GM23338 (cell line): Measurements from ENCODE around the gene SNAP91. TPM values are rescaled to one million over a fixed set of nuclear protein-coding genes. Genes with fewer than 3 reads are reported as not detected.
A peak's percentile ranks its signal among the peaks of the same experiment; 100 is the strongest.

Experiments
- ATAC-seq: fragments of 200-7000 bp; cut with Tn5 transposase; 3 replicates; pipeline ENCODE4 v1.9.1; 2020
- DNase-seq: peaks from one replicate; pipeline ENCODE4 v3.0.0-alpha.2; 2015; ENCODE audit warnings: low spot score
- H2AFZ ChIP-seq: fragments of 200-600 bp; sonication (generic); 2 replicates; pipeline ENCODE4 v1.8.0; 2016; ENCODE audit warnings: antibody characterized with exemption, mild to moderate bottlenecking, moderate library complexity
- H3F3A ChIP-seq: fragments of 200-600 bp; sonication (generic); replicated peaks from 2 replicates; pipeline ENCODE4 v1.8.0; 2017; ENCODE audit warnings: antibody characterized with exemption, mixed run types, low read depth
- H3K27ac ChIP-seq: fragments of 200-600 bp; sonication (generic); 2 replicates; pipeline ENCODE4 v1.6.1; 2016; ENCODE audit warnings: low read depth
- H3K27me3 ChIP-seq: fragments of 200-600 bp; sonication (generic); 2 replicates; pipeline ENCODE4 v1.8.0; 2016; ENCODE audit warnings: mild to moderate bottlenecking, mixed run types, moderate library complexity; ENCODE audit not compliant: insufficient read depth
- H3K36me3 ChIP-seq: fragments of 200-600 bp; sonication (generic); 2 replicates; pipeline ENCODE4 v1.8.0; 2016; ENCODE audit warnings: mild to moderate bottlenecking; ENCODE audit not compliant: insufficient read depth
- H3K4me1 ChIP-seq: fragments of 200-600 bp; sonication (generic); 2 replicates; pipeline ENCODE4 v1.8.0; 2016; ENCODE audit warnings: mild to moderate bottlenecking, moderate library complexity; ENCODE audit not compliant: insufficient read depth
- H3K4me2 ChIP-seq: fragments of 200-600 bp; sonication (generic); 2 replicates; pipeline ENCODE4 v1.7.1; 2017; ENCODE audit warnings: mixed run types
- H3K4me3 ChIP-seq: fragments of 200-600 bp; sonication (generic); 2 replicates; pipeline ENCODE4 v1.6.1; 2016; ENCODE audit warnings: mixed run types
- H3K79me2 ChIP-seq: fragments of 200-600 bp; sonication (generic); replicated peaks from 2 replicates; pipeline ENCODE4 v1.8.0; 2017; ENCODE audit warnings: mild to moderate bottlenecking; ENCODE audit not compliant: insufficient read depth
- H3K9me2 ChIP-seq: fragments of 200-600 bp; sonication (generic); 2 replicates; pipeline ENCODE4 v1.8.0; 2017; ENCODE audit not compliant: insufficient read depth
- H4K20me1 ChIP-seq: fragments of 200-600 bp; sonication (generic); replicated peaks from 2 replicates; pipeline ENCODE4 v1.8.0; 2017; ENCODE audit warnings: mild to moderate bottlenecking; ENCODE audit not compliant: insufficient read depth
- H3K27ac Mint-ChIP-seq: 2 replicates; pipeline ENCODE4 v1.8.0; 2020; ENCODE audit warnings: inconsistent platforms, mild to moderate bottlenecking, moderate library complexity, mixed read lengths
- H3K27me3 Mint-ChIP-seq: 3 replicates; pipeline ENCODE4 v1.8.0; 2022; ENCODE audit warnings: low read depth, mild to moderate bottlenecking, moderate library complexity, mixed read lengths, inconsistent platforms; ENCODE audit not compliant: insufficient read depth, poor library complexity
- H3K36me3 Mint-ChIP-seq: 3 replicates; pipeline ENCODE4 v1.8.0; 2021; ENCODE audit warnings: low read depth, mild to moderate bottlenecking, inconsistent platforms, moderate library complexity, mixed read lengths
- H3K4me1 Mint-ChIP-seq: 3 replicates; pipeline ENCODE4 v1.8.0; 2020; ENCODE audit warnings: mild to moderate bottlenecking, inconsistent platforms, mixed read lengths
- H3K4me3 Mint-ChIP-seq: 3 replicates; pipeline ENCODE4 v1.8.0; 2021; ENCODE audit warnings: moderate library complexity, mild to moderate bottlenecking, inconsistent platforms, mixed read lengths
- H3K9me3 Mint-ChIP-seq: 3 replicates; pipeline ENCODE4 v1.8.0; 2020; ENCODE audit warnings: moderate library complexity, mild to moderate bottlenecking, inconsistent platforms, mixed read lengths
- CREB1 ChIP-seq: fragments of 250-450 bp; sonication (Bioruptor Pico); IDR thresholded peaks from 2 replicates; pipeline ENCODE4 v1.5.0; 2020; ENCODE audit warnings: low read depth, mild to moderate bottlenecking, moderate library complexity
- CTCF ChIP-seq, 2 experiments: fragments of 200-600 bp in 1 of 2; sonication (generic) in 1 of 2; conservative IDR thresholded peaks; 2 replicates each; pipeline versions ENCODE4 v1.5.1 to v1.6.1; 2016 to 2017; ENCODE audit warnings: antibody characterized with exemption in 2 of 2, low read depth in 2 of 2, mild to moderate bottlenecking in 2 of 2, moderate library complexity in 1 of 2
- ETS1 ChIP-seq: IDR thresholded peaks from 2 replicates; pipeline ENCODE4 v1.6.1; 2016; ENCODE audit warnings: antibody characterized with exemption
- EZH2 ChIP-seq: fragments of 200-600 bp; sonication (generic); IDR thresholded peaks from one replicate; pipeline ENCODE4 v1.8.0; 2017; ENCODE audit warnings: antibody characterized with exemption, mild to moderate bottlenecking, low read depth; ENCODE audit not compliant: unreplicated experiment
- POLR2AphosphoS5 ChIP-seq: IDR thresholded peaks from 2 replicates; pipeline ENCODE4 v1.6.1; 2016; ENCODE audit warnings: antibody characterized with exemption, low read depth
- REST ChIP-seq: IDR thresholded peaks from one replicate; pipeline ENCODE4 v1.6.1; 2018; ENCODE audit warnings: antibody characterized with exemption; ENCODE audit not compliant: unreplicated experiment
- STAT1 ChIP-seq: IDR thresholded peaks from one replicate; pipeline ENCODE4 v1.6.1; 2016; ENCODE audit warnings: antibody characterized with exemption; ENCODE audit not compliant: unreplicated experiment
- long read RNA-seq: library from polyadenylated mRNA; unstranded; transcript quantifications from one replicate; pipeline ENCODE4 v2.0.0, GENCODE V29; 2020; ENCODE audit not compliant: unreplicated experiment
- polyA plus RNA-seq: library from polyadenylated mRNA; unstranded; fragments of >200 nt; fragmentation: Nextera tagmentation; extraction: Ambion mirVana; gene quantifications from 2 replicates; pipeline ENCODE4 v1.2.1, GENCODE V29; 2016
- total RNA-seq: library from RNA; depleted of rRNA; stranded (reverse); fragments of >200 nt; shearing (Covaris generic); gene quantifications from 2 replicates; pipeline ENCODE4 v1.2.3, GENCODE V29; 2014; rRNA removed

The SNAP91 gene
- 0.83 and 1.5 TPM in 2 replicates for total RNA-seq
- 1.2 TPM in 2 replicates for polyA plus RNA-seq
- long read RNA-seq, result 0 reads

- Histone ChIP-seq H3K27ac (no peak within 1 kb of the TSS), H3K79me2 (no peaks in the 10 kb centered on the region), H3K36me3 (no peaks in the 10 kb centered on the region), H3F3A (peaks cover 8% of the 10 kb centered on the region; the same call in 1 of the 2 replicates), H2AFZ (peak within 1 kb of the TSS; percentile 98), H4K20me1 (no peaks in the 10 kb centered on the region), H3K9me2 (no peaks in the 10 kb centered on the region), H3K4me3 (peak within 1 kb of the TSS; percentile 81), H3K4me2 (peak within 1 kb of the TSS; percentile 92), H3K4me1 (no peaks in the 10 kb centered on the region; the same call in 1 of the 2 replicates), H3K27me3 (peaks cover 64% of the 10 kb centered on the region)
- Mint-ChIP-seq H3K36me3 (no peaks in the 10 kb centered on the region), H3K4me1 (no peaks in the 10 kb centered on the region), H3K9me3 (peaks cover 4% of the 10 kb centered on the region; the same call in 1 of the 3 replicates), H3K27me3 (peaks cover 40% of the 10 kb centered on the region), H3K27ac (no peak within 1 kb of the TSS), H3K4me3 (peak within 1 kb of the TSS; percentile 92)
- DNase-seq (peak; percentile 90), ATAC-seq (peak; percentile 73)
- TF ChIP-seq REST, result no peak
- TF ChIP-seq CTCF (conservative IDR thresholded peaks at IDR 0.05; ENCODE audit: low read depth in 2 of 2), result no peak
- TF ChIP-seq CREB1 (CRISPR knock-in tag), result 0 out of 2 replicates have a peak, but pooled peaks have one; percentile 5
- peak; percentile 53 for TF ChIP-seq EZH2
- TF ChIP-seq POLR2AphosphoS5, result no peak
- TF ChIP-seq STAT1, result no peak
Observed at GRCh38 chr6:83708970-83709747, at the start of gene SNAP91. SNAP91 (minus strand) TSS chr6:83709101; CDS start chr6:83707927, 1,174 bp downstream.

GRCh38 chr6:83758533-83758932 is 49.6 kb upstream of the SNAP91 start:
- Histone ChIP-seq H3F3A (no peaks in the 10 kb centered on the region), H3K4me2 (no peak overlapping the region), H3K27ac (no peak overlapping the region), H3K9me2 (no peaks in the 10 kb centered on the region), H3K79me2 (no peaks in the 10 kb centered on the region), H2AFZ (no peak overlapping the region), H4K20me1 (no peaks in the 10 kb centered on the region), H3K4me3 (no peak overlapping the region), H3K36me3 (no peaks in the 10 kb centered on the region), H3K27me3 (no peaks in the 10 kb centered on the region), H3K4me1 (0 out of 2 replicates have a peak, but pooled peaks cover 4% of the 10 kb centered on the region)
- no peak overlapping the region for H3K27ac Mint-ChIP-seq
- H3K4me1 Mint-ChIP-seq, result no peaks in the 10 kb centered on the region
- no peak overlapping the region for H3K4me3 Mint-ChIP-seq
- H3K27me3 Mint-ChIP-seq, result no peaks in the 10 kb centered on the region
- no peaks in the 10 kb centered on the region for H3K36me3 Mint-ChIP-seq
- H3K9me3 Mint-ChIP-seq, result peaks cover 10% of the 10 kb centered on the region; the same call in 2 of the 3 replicates
- ATAC-seq, result no peak
- DNase-seq, result no peak
- no peak for TF ChIP-seq ETS1
